ENCODE measurements around the gene CALY.
A peak's percentile ranks its signal among the peaks of the same experiment; 100 is the strongest.

Gene CALY

GRCh38 chr10:133318494-133319127 lies 18.1 kb downstream of the CALY start:
- DNase-seq (ENCODE audit: low spot score), result peak; percentile 75
- TF ChIP-seq, protein P1, sequence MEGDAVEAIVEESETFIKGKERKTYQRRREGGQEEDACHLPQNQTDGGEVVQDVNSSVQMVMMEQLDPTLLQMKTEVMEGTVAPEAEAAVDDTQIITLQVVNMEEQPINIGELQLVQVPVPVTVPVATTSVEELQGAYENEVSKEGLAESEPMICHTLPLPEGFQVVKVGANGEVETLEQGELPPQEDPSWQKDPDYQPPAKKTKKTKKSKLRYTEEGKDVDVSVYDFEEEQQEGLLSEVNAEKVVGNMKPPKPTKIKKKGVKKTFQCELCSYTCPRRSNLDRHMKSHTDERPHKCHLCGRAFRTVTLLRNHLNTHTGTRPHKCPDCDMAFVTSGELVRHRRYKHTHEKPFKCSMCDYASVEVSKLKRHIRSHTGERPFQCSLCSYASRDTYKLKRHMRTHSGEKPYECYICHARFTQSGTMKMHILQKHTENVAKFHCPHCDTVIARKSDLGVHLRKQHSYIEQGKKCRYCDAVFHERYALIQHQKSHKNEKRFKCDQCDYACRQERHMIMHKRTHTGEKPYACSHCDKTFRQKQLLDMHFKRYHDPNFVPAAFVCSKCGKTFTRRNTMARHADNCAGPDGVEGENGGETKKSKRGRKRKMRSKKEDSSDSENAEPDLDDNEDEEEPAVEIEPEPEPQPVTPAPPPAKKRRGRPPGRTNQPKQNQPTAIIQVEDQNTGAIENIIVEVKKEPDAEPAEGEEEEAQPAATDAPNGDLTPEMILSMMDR (IDR thresholded peaks at IDR 0.05; ENCODE audit: extremely low read depth, missing control alignments), result peak; percentile 86

DNA sequence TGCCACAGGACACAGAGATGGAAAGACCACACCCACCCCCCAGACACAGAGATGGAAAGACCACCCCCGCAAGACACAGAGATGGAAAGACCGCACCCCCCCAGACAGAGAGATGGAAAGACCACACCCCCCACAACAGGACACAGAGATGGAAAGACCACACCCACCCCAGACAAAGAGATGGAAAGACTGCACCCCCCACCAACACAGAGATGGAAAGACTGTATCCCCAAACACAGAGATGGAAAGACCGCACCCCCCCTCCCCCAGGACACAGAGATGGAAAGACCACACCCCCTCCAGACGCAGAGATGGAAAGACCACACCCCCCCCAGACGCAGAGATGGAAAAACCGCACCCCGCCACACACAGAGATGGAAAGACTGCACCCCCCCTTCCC lies 20.0 kb downstream of the CALY start:
- no peak for DNase-seq (ENCODE audit: low spot score)
- TF ChIP-seq, protein P1 (IDR thresholded peaks at IDR 0.05; ENCODE audit: extremely low read depth, missing control alignments), result no peak

DNA sequence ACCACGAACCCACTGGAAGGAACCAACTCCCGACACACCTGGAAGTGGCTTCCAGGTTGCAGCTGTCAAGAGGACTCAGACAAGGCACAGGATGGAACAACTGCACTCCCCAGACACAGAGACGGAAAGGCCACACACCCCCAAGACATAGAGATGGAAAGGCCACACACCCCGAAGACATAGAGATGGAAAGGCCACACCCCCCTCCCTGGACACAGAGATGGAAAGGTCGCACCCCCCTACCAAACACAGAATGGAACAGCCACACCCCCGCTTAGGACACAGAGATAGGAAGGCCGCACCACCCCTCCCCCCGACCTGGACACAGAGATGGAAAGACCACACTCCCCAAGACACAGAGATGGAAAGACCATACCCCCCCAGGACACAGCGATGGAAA lies 20.4 kb downstream of the CALY start:
- TF ChIP-seq, protein P1 (IDR thresholded peaks at IDR 0.05; ENCODE audit: extremely low read depth, missing control alignments), result no peak
- DNase-seq (ENCODE audit: low spot score), result no peak

DNA sequence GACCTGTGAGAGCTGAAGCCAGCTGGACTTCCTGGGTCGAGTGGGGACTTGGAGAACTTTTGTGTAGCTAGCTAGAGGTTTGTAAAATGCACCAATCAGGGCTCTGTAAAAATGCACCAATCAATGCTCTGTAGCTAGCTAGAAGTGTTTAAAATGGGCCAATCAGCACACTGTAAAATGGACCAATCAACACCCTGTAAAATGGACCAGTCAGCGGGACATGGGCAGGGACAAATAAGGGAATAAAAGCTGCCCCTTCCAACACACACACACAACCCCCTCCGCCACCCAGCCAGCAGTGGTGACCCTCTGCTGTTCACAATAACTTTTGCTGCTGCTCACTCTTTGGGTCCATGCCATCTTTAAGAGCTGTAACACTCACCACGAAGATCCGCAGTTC lies 20.8 kb downstream of the CALY start:
- TF ChIP-seq, protein P1 (IDR thresholded peaks at IDR 0.05; ENCODE audit: extremely low read depth, missing control alignments), result no peak
- no peak for DNase-seq (ENCODE audit: low spot score)

- DNase-seq (ENCODE audit: low spot score), result no peak
- TF ChIP-seq, protein P1 (IDR thresholded peaks at IDR 0.05; ENCODE audit: extremely low read depth, missing control alignments), result no peak
These were observed 21.8 kb downstream of the CALY start for GRCh38 chr10:133314911-133315310.

- DNase-seq (ENCODE audit: low spot score), result no peak
- TF ChIP-seq, protein P1 (IDR thresholded peaks at IDR 0.05; ENCODE audit: extremely low read depth, missing control alignments), result no peak
These were observed 23.5 kb downstream of the CALY start for GRCh38 chr10:133313192-133313591.

DNA sequence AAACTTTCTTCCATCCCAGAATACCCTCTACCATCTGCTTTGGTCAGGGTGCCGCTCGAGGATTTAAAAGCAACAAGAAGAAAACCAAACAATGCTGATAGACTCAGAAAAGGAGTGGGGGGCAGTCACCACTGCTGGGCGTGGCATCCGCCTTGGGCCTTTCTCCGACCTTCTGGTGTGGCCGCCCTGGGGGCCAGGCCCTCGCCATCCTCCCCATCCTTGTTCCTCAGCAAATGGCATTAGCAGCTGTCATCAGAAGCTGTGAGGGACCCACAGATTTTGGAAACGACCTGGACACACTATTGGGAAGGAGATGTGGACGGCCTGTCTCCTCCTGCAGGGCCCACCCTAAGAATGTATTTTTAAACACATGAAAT lies 23.9 kb downstream of the CALY start:
- TF ChIP-seq, protein P1 (IDR thresholded peaks at IDR 0.05; ENCODE audit: extremely low read depth, missing control alignments), result no peak
- DNase-seq (ENCODE audit: low spot score), result no peak
